ENCODE results near the gene ART1.

DNA sequence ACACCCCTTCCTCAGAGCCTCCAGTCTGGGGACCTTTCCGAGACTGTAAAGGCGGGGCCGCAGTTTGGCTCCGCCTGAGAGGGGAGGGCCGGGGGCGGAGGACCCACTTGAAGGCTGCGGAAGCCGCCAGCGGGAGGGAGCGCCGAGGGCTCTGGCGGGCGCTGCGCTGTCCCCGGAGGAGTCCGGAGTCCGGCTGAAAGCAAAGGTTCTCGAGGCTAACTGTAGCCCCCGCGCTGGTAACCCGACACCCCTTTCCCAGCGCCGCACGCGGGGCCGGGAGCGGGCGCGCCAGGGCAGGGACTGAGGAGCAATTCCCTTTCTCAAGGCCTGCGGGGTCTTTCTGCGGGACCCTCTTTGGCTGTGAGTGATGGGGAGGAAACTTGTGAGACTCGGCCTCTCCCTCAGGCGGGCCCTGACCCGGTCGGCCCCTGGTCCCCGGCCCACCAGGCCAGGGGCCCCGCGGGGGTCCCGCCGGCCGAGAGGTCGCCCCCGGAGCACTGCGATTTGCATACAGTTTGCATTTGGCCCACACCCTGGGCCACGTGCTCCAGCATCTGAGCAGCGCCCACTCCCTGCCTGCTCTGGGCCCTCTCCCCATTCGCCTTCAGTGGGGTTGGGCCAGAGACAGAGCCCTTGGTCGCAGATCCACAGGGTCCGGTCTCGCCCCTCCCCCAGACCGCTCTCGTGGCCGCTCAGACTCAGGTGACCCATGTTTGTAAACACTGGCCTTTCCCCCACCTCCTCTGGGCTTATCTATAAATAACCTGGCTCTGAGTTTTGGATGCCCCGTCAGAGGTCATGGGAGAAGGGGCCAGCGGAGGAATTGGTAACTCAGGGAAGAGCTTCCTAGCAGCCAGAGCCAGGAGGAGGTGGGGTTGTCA, 2.6 kb upstream of the ART1 start:
- TF ChIP-seq, protein P1, sequence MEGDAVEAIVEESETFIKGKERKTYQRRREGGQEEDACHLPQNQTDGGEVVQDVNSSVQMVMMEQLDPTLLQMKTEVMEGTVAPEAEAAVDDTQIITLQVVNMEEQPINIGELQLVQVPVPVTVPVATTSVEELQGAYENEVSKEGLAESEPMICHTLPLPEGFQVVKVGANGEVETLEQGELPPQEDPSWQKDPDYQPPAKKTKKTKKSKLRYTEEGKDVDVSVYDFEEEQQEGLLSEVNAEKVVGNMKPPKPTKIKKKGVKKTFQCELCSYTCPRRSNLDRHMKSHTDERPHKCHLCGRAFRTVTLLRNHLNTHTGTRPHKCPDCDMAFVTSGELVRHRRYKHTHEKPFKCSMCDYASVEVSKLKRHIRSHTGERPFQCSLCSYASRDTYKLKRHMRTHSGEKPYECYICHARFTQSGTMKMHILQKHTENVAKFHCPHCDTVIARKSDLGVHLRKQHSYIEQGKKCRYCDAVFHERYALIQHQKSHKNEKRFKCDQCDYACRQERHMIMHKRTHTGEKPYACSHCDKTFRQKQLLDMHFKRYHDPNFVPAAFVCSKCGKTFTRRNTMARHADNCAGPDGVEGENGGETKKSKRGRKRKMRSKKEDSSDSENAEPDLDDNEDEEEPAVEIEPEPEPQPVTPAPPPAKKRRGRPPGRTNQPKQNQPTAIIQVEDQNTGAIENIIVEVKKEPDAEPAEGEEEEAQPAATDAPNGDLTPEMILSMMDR (IDR thresholded peaks at IDR 0.05): no peak
- TF ChIP-seq POLR2A (IDR thresholded peaks at IDR 0.05): peak in 1 of 2 donors; percentile 79
